Measurements from ENCODE around the gene CNR2. TPM values are rescaled to one million over a fixed set of nuclear protein-coding genes. Genes with fewer than 3 reads are reported as not detected.
"Not testable (repeated sequence)": the region's sequence is repeated elsewhere in the genome, so short reads cannot be mapped to it uniquely, and the experiment has no call there.

The CNR2 gene
- total RNA-seq, 1 donor from 2014 or later: under 0.01 TPM

- DNase-seq (ENCODE audit: low spot score): no peak
These were observed 27.9 kb downstream of the CNR2 start for GRCh38 chr1:23885222-23885621.

GRCh38 chr1:23882746-23883145, 30.4 kb downstream of the CNR2 start:
- DNase-seq (ENCODE audit: low spot score): no peak

DNA sequence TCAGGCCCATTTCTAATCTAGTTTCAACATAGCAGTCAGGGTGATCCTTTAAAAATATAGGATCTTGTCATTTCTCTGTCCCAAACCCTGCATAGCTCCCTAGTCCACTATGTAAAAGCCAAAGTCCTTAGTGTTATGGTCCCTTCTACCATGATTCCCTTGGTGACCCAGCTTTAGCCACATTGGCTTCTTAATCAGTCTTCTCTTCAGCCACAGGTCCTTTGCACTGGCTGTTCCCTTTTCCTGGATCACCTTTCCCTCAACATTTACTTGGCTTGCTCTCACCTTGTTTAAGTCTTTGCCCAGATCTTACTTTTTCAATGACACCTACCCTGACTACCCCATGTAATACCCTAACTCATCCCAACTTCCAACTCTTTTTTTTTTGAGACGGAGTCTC, 33.4 kb downstream of the CNR2 start:
- DNase-seq (ENCODE audit: low spot score): no peak

GRCh38 chr1:23878668-23879067, 34.5 kb downstream of the CNR2 start:
- DNase-seq (ENCODE audit: low spot score): no peak

DNA sequence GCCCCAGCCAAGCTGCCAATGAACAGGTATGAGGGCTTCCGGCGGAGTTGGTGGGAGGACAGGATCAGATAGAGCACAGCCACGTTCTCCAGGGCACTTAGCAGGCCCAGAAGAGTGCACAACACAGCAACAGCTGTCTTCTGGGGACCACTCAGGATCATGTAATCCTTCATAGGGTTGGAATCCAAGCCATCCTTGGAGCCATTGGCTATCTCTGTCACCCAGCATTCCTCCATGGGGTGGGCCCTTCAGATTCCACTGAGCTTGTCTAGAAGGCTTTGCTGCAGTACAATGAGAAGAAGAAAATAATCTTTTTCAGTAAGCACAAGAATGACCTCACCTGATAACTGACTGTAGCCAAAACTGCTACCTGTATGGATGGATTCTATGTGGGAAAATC, 37.8 kb downstream of the CNR2 start:
- no peak for DNase-seq (ENCODE audit: low spot score)

GRCh38 chr1:23872421-23872820, 40.7 kb downstream of the CNR2 start:
- no peak for DNase-seq (ENCODE audit: low spot score)

GRCh38 chr1:23869051-23869450, 44.1 kb downstream of the CNR2 start:
- peak; percentile 9 for DNase-seq (ENCODE audit: low spot score)

DNA sequence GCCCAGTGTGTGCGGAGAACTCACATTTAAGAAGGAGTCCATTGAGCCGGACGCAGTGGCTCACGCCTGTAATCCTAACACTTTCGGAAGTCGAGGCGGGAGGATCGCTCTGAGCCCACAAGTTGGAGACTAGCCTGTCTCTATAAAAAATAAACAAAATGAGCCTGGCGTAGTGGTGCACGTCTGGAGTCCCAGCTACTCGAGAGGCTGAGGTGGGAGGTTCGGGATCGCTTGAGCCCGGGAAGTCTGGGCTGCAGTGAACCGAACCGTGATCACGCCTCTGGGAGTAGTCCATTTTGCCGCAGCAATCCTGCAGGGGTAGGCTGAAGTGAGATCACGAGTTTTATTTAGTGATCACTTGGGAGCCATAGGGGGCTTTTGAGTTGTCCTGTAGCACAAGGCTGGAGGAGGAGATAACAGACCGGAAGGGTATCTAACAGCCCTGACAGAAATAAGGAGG, 44.6 kb downstream of the CNR2 start:
- DNase-seq (ENCODE audit: low spot score): no peak

DNA sequence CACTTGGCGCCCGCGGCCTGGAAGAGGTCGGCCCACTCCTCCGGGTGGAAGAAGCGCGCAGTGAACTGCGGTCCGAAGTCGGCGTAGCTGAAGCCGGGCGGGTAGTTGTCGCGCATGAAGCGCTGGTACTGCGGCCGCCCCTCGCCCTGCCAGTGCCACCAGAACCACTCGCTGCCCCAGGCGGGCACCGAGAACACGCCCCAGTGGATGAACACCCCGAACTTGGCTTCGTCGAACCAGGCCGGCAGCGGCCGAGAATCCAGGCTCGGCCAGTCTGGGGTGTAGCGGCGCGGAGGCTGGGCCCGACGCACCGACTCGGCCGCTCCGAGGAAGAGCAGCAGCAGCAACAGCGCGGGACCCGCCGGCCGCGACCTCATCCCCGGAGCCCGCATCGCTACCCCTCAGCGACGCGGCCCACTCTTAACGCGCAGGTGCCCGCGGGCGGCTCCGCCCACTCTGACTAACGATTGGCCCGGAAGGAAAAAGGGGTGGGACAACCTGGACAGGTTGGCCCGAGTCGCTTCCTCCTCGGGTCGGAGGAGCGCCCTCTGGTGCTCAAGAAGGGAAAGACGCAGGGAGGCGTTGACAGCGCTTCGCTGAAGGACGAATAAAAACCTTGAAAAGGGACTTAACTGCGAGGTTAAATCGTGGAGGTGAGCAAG, 45.1 kb downstream of the CNR2 start, which contains the start of gene FUCA1:
TSS of gene FUCA1 (minus strand) at position 396 of the 662 bp plus-strand sequence. CDS start at position 392, 4 bp downstream.
- peak; percentile 94 for DNase-seq (ENCODE audit: low spot score)

- DNase-seq (ENCODE audit: low spot score): no peak
These were observed 45.6 kb downstream of the CNR2 start for GRCh38 chr1:23867542-23867894.

DNA sequence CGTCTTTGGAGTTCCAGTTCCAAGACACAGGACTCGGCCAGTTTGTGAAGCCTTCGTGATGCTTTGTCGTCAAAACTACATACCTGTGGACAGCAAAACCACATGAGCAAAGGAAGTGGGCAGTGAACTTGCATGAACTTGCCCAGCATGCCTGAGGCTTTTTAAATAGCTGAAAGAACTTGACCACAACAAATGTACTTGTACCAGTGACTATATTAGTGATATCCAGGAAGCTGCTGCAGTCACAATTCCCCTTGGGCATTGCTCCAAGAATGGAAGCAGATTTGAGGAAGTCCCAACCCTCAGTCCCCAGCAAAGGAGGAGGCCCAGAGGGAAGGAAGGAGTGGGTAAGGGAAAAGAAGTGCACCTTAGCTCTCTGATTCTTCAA, 47.6 kb downstream of the CNR2 start:
- DNase-seq (ENCODE audit: low spot score): peak; percentile 25

DNA sequence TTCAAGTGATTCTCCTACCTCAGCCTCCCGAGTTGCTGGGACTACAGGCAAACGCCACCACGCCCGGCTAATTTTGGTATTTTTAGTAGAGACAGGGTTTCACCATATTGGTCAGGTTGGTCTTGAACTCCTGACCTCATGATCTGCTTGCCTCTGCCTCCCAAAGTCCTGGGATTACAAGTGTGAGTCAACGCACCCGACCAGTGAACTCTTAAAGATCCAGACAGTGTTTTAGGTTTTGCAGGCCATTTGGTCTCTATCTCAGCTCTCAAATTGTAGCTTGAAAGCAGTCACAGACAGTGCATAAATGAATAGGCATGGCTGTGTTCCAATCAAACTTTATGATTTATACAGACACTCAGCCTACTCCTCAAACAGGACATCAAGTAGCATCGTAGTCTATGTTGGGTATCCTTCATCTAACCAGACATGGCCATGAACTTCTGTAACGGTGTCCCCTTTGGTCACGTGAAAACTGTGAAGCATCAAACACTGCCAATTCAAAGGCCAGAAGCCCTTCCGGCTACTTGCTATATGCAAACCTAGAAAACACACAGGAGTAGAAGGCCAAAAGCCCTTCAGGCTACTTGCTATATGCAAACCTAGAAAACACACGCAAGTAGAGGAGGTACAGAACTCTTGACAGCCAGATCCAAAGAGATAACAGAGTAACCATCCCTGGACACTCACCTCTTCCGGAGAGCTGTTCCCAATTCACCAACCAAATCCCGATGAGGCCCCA, 48.2 kb downstream of the CNR2 start:
- no peak for DNase-seq (ENCODE audit: low spot score)

DNA sequence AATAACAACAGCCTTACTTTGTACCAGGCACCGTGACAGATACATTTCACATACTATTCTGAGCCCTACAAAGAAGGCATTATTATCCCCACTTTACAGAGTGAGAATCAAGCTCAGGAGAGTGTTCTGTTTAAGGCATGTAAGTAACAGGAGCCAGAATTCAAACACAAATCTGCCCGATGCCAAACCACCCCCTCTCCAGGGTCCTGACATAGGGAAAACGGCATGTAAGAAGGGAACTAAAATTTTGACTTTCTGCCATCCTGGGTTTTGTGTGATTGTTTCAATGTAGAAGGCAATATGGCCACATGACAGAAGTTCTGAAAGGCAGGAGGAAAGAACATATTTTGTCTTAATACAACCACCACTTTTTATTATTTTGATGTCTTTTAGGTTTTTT, 50.5 kb downstream of the CNR2 start:
- no peak for DNase-seq (ENCODE audit: low spot score)

DNA sequence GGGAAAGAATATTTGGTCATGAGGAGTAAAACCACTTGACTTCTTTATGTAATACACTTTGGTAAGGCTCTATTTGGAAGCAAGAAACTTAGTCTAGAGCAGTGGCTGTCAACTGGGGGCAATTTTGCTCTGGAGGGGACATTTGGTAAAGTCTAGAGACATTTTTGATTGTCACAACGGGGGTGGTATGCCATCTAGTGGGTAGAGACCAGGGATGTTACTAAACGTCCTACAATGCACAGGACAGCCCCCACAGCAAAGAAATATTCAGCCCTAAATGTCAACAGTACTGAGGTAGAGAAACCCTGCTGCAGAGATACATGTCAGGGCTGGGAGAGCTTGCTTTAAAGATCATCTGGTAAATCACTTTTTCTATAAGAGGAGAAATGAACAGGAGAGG, 58.6 kb downstream of the CNR2 start:
- DNase-seq (ENCODE audit: low spot score): no peak

- not testable (repeated sequence) for DNase-seq (ENCODE audit: low spot score)
These were observed 60.0 kb downstream of the CNR2 start for GRCh38 chr1:23853124-23853523.

DNA sequence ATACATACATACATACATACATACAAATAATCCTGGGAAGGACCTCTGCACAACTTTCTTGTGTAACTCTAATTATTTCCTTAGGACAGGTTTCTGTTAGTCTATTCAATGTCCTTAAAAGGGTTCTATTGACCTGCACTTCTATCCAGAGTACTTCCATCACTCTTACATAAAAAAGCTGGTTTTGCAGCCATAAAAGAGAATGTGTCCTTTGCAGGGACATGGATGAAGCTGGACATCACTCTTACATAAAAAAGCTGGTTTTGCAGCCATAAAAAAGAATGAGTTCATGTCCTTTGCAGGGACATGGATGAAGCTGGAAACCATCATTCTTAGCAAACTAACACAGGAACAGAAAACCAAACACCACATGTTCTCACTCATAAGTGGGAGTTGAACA, 61.8 kb downstream of the CNR2 start:
- not testable (repeated sequence) for DNase-seq (ENCODE audit: low spot score)

GRCh38 chr1:23848673-23849616, 64.2 kb downstream of the CNR2 start:
- no peak for DNase-seq (ENCODE audit: low spot score)

GRCh38 chr1:23847482-23848095, 65.6 kb downstream of the CNR2 start:
- DNase-seq (ENCODE audit: low spot score): not testable (repeated sequence)

- DNase-seq (ENCODE audit: low spot score): no peak
These were observed 68.0 kb downstream of the CNR2 start for GRCh38 chr1:23845163-23845562.

GRCh38 chr1:23843644-23844043, 69.5 kb downstream of the CNR2 start:
- DNase-seq (ENCODE audit: low spot score): no peak

GRCh38 chr1:23838401-23838866, 74.7 kb downstream of the CNR2 start:
- peak; percentile 38 for DNase-seq (ENCODE audit: low spot score)

Measured in umbilical cord (tissue), 2 donors.